ENCODE measurements around the gene BARX1.
"Not testable (repeated sequence)": the region's sequence is repeated elsewhere in the genome, so short reads cannot be mapped to it uniquely, and the experiment has no call there.

BARX1 gene

GRCh38 chr9:93955111-93955980, at the start of gene BARX1:
Gene BARX1 (minus strand): TSS chr9:93955355. CDS start chr9:93955146, 209 bp downstream.
- DNase-seq (ENCODE audit: low read depth in 2 of 2): no peak

- no peak for DNase-seq (ENCODE audit: low read depth in 2 of 2)
Measured at GRCh38 chr9:94002316-94003140, 47.4 kb upstream of the BARX1 start.

- DNase-seq (ENCODE audit: low read depth in 2 of 2): no peak
Measured at GRCh38 chr9:93996863-93997262, 41.7 kb upstream of the BARX1 start.

GRCh38 chr9:93996367-93996766, 41.2 kb upstream of the BARX1 start:
- DNase-seq (ENCODE audit: low read depth in 2 of 2): no peak

- no peak for DNase-seq (ENCODE audit: low read depth in 2 of 2)
Measured at GRCh38 chr9:93994545-93994944, 39.4 kb upstream of the BARX1 start.

- no peak for DNase-seq (ENCODE audit: low read depth in 2 of 2)
Measured at GRCh38 chr9:93994132-93994531, 39.0 kb upstream of the BARX1 start.

- DNase-seq (ENCODE audit: low read depth in 2 of 2): no peak
Measured at GRCh38 chr9:93992830-93993229, 37.7 kb upstream of the BARX1 start.

- DNase-seq (ENCODE audit: low read depth in 2 of 2): no peak
Measured at GRCh38 chr9:93990448-93990847, 35.3 kb upstream of the BARX1 start.

GRCh38 chr9:93988056-93988455, 32.9 kb upstream of the BARX1 start:
- DNase-seq (ENCODE audit: low read depth in 2 of 2): no peak

GRCh38 chr9:93984860-93985259, 29.7 kb upstream of the BARX1 start:
- no peak for DNase-seq (ENCODE audit: low read depth in 2 of 2)

- no peak for DNase-seq (ENCODE audit: low read depth in 2 of 2)
Measured at GRCh38 chr9:93983875-93984274, 28.7 kb upstream of the BARX1 start.

GRCh38 chr9:93979721-93980120, 24.6 kb upstream of the BARX1 start:
- DNase-seq (ENCODE audit: low read depth in 2 of 2): no peak

GRCh38 chr9:93978551-93978950, 23.4 kb upstream of the BARX1 start:
- DNase-seq (ENCODE audit: low read depth in 2 of 2): no peak

- no peak for DNase-seq (ENCODE audit: low read depth in 2 of 2)
Measured at GRCh38 chr9:93976973-93977372, 21.8 kb upstream of the BARX1 start.

- no peak for DNase-seq (ENCODE audit: low read depth in 2 of 2)
Measured at GRCh38 chr9:93976081-93976480, 20.9 kb upstream of the BARX1 start.

GRCh38 chr9:93975262-93975661, 20.1 kb upstream of the BARX1 start:
- no peak for DNase-seq (ENCODE audit: low read depth in 2 of 2)

- DNase-seq (ENCODE audit: low read depth in 2 of 2): no peak
Measured at GRCh38 chr9:93974151-93974550, 19.0 kb upstream of the BARX1 start.

- not testable (repeated sequence) for DNase-seq (ENCODE audit: low read depth in 2 of 2)
Measured at GRCh38 chr9:93972655-93973054, 17.5 kb upstream of the BARX1 start.

- no peak for DNase-seq (ENCODE audit: low read depth in 2 of 2)
Measured at GRCh38 chr9:93969328-93969661, 14.1 kb upstream of the BARX1 start.

GRCh38 chr9:93968451-93969327, 13.5 kb upstream of the BARX1 start:
- no peak for DNase-seq (ENCODE audit: low read depth in 2 of 2)

- DNase-seq (ENCODE audit: low read depth in 2 of 2): no peak
Measured at GRCh38 chr9:93967020-93967803, 12.1 kb upstream of the BARX1 start.
